Body of pancreas (tissue), 4 donors: ENCODE data around the gene ZNF692.

Experiments used
- POLR2A ChIP-seq, 3 donors: fragments of 450-650 bp; IDR thresholded peaks; one replicate each; pipeline ENCODE4 v1.6.1; 2016; ENCODE audit warnings: antibody characterized with exemption in 3 of 3, mild to moderate bottlenecking in 2 of 3
- TF ChIP-seq, protein P1 (sequence below), 7 experiments: fragments of 450-650 bp in 4 of 7; fragments of 200-600 bp in 3 of 7; sonication (generic) in 3 of 7; IDR thresholded peaks; one replicate each; pipeline ENCODE4 v1.5.1; 2016 to 2019; ENCODE audit warnings: antibody characterized with exemption in 7 of 7

DNA sequence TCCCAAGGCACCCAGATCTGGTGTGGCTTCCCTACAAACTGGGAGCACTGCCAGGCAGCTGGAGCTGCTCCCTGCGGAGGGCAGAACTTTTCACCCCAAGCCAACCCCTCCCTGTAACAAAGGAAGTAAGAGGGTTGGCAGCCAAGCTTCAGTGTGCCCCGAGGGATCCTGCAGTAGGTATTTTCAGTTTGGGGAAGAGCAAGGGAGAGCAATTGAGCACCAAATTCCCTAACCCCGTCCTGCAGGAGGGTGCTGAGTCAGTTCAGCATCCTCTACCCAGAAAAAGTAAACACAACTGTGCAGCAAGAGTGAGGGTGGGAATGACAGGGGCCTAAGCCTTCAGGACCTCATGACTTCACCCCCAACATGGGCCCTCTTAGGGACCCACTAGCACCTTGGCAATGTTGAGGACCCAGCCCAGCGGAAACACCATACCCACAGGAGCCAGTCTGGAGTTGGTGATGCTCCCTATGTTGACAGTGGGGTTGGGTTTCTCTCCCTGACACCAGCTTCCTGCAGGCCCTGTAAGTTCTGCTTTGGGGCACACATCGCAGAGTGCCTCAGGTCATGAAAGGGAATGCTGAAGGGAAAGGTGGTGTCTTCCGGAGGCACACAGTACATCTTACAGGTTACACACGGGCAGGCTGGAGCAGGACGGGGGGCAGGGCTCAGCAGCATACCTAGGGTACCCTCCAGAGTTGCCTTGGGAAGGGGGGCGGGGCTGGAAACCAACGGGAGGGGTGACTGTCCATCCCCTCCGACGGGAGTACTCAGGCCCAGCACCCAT, 48.0 kb downstream of the ZNF692 start:
- TF ChIP-seq, protein P1, sequence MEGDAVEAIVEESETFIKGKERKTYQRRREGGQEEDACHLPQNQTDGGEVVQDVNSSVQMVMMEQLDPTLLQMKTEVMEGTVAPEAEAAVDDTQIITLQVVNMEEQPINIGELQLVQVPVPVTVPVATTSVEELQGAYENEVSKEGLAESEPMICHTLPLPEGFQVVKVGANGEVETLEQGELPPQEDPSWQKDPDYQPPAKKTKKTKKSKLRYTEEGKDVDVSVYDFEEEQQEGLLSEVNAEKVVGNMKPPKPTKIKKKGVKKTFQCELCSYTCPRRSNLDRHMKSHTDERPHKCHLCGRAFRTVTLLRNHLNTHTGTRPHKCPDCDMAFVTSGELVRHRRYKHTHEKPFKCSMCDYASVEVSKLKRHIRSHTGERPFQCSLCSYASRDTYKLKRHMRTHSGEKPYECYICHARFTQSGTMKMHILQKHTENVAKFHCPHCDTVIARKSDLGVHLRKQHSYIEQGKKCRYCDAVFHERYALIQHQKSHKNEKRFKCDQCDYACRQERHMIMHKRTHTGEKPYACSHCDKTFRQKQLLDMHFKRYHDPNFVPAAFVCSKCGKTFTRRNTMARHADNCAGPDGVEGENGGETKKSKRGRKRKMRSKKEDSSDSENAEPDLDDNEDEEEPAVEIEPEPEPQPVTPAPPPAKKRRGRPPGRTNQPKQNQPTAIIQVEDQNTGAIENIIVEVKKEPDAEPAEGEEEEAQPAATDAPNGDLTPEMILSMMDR (IDR thresholded peaks at IDR 0.05): no peak
- no peak for TF ChIP-seq POLR2A (IDR thresholded peaks at IDR 0.05)
